ENCODE data around the gene ZNHIT1.

DNA sequence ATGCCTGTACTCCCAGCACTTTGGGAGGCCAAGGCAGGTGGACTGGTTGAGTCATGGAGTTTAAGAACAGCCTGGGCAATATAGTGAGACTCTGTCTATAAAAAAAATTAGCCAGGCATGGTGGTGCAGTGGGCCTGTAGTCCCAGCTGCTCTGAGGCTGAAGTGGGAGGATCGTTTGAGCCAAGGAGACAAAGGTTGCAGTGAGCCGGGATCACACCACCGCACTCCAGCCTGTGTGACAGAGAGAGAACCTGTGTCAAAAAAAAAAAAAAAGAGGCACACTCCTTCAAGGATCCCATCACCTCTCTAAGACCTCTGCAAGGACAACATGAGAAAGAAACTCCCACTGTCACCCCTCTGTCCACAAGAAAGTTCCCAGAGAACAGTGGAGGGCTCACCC lies 42.3 kb upstream of the ZNHIT1 start:
- TF ChIP-seq LEF1 (IDR thresholded peaks at IDR 0.05; ENCODE audit: borderline replicate concordance) (no peak), FOXA1 (IDR thresholded peaks at IDR 0.05) (no peak)

All from HEK293T (cell line).